Activated B cell treated with CpG ODN at 0.5 μM for 24 hours (primary cell): Measurements from ENCODE around the gene IPCEF1. TPM values are rescaled to one million over a fixed set of nuclear protein-coding genes. Genes with fewer than 3 reads are reported as not detected.
A peak's percentile ranks its signal among the peaks of the same experiment; 100 is the strongest.

Experiments used
- ATAC-seq: fragments of 200-7000 bp; cut with Tn5 transposase; one replicate; pipeline ENCODE4 v1.10.0; 2021; ENCODE audit warnings: low read depth, mild to moderate bottlenecking, moderate library complexity
- CTCF ChIA-PET: fragments of 350-600 bp; sonication (Branson Sonifier 250); formaldehyde crosslinking; loops from one replicate; lab custom pipeline; 2021; ENCODE audit warnings: antibody characterized with exemption; lab: Charles Lee
- POLR2A ChIA-PET: fragments of 350-600 bp; sonication (Branson Sonifier 250); formaldehyde crosslinking; loops from one replicate; lab custom pipeline; 2021; ENCODE audit warnings: antibody characterized with exemption; lab: Charles Lee
- DNase-seq: peaks from one replicate; pipeline ENCODE4 v3.0.0; 2022
- H3K27ac Mint-ChIP-seq: one replicate; pipeline ENCODE4 v1.8.0; 2020; ENCODE audit warnings: mixed read lengths
- H3K27me3 Mint-ChIP-seq: one replicate; pipeline ENCODE4 v1.8.0; 2021; ENCODE audit warnings: mixed read lengths
- H3K36me3 Mint-ChIP-seq: one replicate; pipeline ENCODE4 v1.8.0; 2021; ENCODE audit warnings: low read depth, mixed read lengths
- H3K4me1 Mint-ChIP-seq: one replicate; pipeline ENCODE4 v1.8.0; 2021; ENCODE audit warnings: mixed read lengths
- H3K4me3 Mint-ChIP-seq: one replicate; pipeline ENCODE4 v1.8.0; 2020; ENCODE audit warnings: mild to moderate bottlenecking, mixed read lengths
- H3K9me3 Mint-ChIP-seq: one replicate; pipeline ENCODE4 v1.8.0; 2020; ENCODE audit warnings: mixed read lengths
- CTCF ChIP-seq: fragments of 200-600 bp; IDR thresholded peaks from one replicate; pipeline ENCODE4 v1.8.0; 2022; ENCODE audit warnings: antibody characterized with exemption, mild to moderate bottlenecking
- intact Hi-C: fragments of 100-400 bp; cut with micrococcal nuclease; formaldehyde crosslinking; loops from one replicate; pipeline ENCODE4 v1.15.1; 2024
- total RNA-seq: library from RNA; stranded (reverse); gene quantifications from 2 replicates; pipeline ENCODE4 v1.2.3, GENCODE V29; 2022

The IPCEF1 gene
- total RNA-seq, 1 donor from 2014 or later: 2.1 TPM

- no peaks in the 10 kb centered on the region for H3K36me3 Mint-ChIP-seq
- ChIA-PET CTCF (no interaction called here), POLR2A (no interaction called here)
- no peaks in the 10 kb centered on the region for H3K27me3 Mint-ChIP-seq
- no peak overlapping the region for H3K4me3 Mint-ChIP-seq
- TF ChIP-seq CTCF: no peak
- H3K9me3 Mint-ChIP-seq: no peaks in the 10 kb centered on the region
- DNase-seq (no peak), ATAC-seq (no peak)
- peaks cover 38% of the 10 kb centered on the region for H3K4me1 Mint-ChIP-seq
- intact Hi-C loops: loop anchor here (1.0 kb wide), 1 partner anchor 47 kb away; no protein-coding TSS in a partner anchor
- H3K27ac Mint-ChIP-seq: no peak overlapping the region
Observed at GRCh38 chr6:154353626-154354025, 3.0 kb downstream of the IPCEF1 start.

- Mint-ChIP-seq H3K4me3 (peak overlapping the region; percentile 17), H3K4me1 (peaks cover 38% of the 10 kb centered on the region), H3K9me3 (no peaks in the 10 kb centered on the region), H3K27ac (peak overlapping the region; percentile 22), H3K27me3 (no peaks in the 10 kb centered on the region), H3K36me3 (no peaks in the 10 kb centered on the region)
- POLR2A ChIA-PET: interaction anchor here (0.7 kb wide), 1 partner anchor 55 kb away, joined by 3 read pairs; no protein-coding TSS in a partner anchor
- ATAC-seq (peak; percentile 68), DNase-seq (no peak)
- intact Hi-C loops: loop anchor here (1.0 kb wide), 1 partner anchor 47 kb away; no protein-coding TSS in a partner anchor
- CTCF ChIA-PET: no interaction called here
- TF ChIP-seq CTCF: no peak
Observed at GRCh38 chr6:154352898-154353585, 3.6 kb downstream of the IPCEF1 start.

GRCh38 chr6:154350293-154350692 lies 6.3 kb downstream of the IPCEF1 start:
- Mint-ChIP-seq H3K36me3 (no peaks in the 10 kb centered on the region), H3K4me1 (peaks cover 23% of the 10 kb centered on the region), H3K4me3 (no peak overlapping the region), H3K9me3 (peaks cover 5% of the 10 kb centered on the region), H3K27ac (no peak overlapping the region), H3K27me3 (peaks cover 2% of the 10 kb centered on the region)
- intact Hi-C loops: no loop called here
- no peak for TF ChIP-seq CTCF
- ChIA-PET CTCF (no interaction called here), POLR2A (no interaction called here)
- DNase-seq (no peak), ATAC-seq (no peak)

- TF ChIP-seq CTCF: no peak
- no peak overlapping the region for H3K27ac Mint-ChIP-seq
- H3K4me3 Mint-ChIP-seq: no peak overlapping the region
- POLR2A ChIA-PET: no interaction called here
- H3K4me1 Mint-ChIP-seq: peaks cover 6% of the 10 kb centered on the region
- CTCF ChIA-PET: no interaction called here
- ATAC-seq (no peak), DNase-seq (no peak)
- H3K27me3 Mint-ChIP-seq: peaks cover 2% of the 10 kb centered on the region
- intact Hi-C loops: no loop called here
- no peaks in the 10 kb centered on the region for H3K36me3 Mint-ChIP-seq
- peaks cover 5% of the 10 kb centered on the region for H3K9me3 Mint-ChIP-seq
Observed at GRCh38 chr6:154347981-154348380, 8.6 kb downstream of the IPCEF1 start.

GRCh38 chr6:154345811-154346210 lies 10.8 kb downstream of the IPCEF1 start:
- no peak overlapping the region for H3K27ac Mint-ChIP-seq
- H3K4me1 Mint-ChIP-seq: no peaks in the 10 kb centered on the region
- H3K36me3 Mint-ChIP-seq: no peaks in the 10 kb centered on the region
- peaks cover 2% of the 10 kb centered on the region for H3K27me3 Mint-ChIP-seq
- ChIA-PET POLR2A (no interaction called here), CTCF (no interaction called here)
- H3K4me3 Mint-ChIP-seq: no peak overlapping the region
- intact Hi-C loops: no loop called here
- no peak for ATAC-seq
- peaks cover 5% of the 10 kb centered on the region for H3K9me3 Mint-ChIP-seq
- DNase-seq: no peak
- no peak for TF ChIP-seq CTCF
